OCI-LY7 (cell line): ENCODE data around the gene TMEM167A. TPM values are rescaled to one million over a fixed set of nuclear protein-coding genes. Genes with fewer than 3 reads are reported as not detected.

Experiments
- BruUV-seq: library from RNA; stranded (reverse); fragments of 400-500 nt; replicated peaks from 2 replicates; lab custom pipeline; 2021; lab: Mats Ljungman, UMichigan
- CTCF ChIA-PET: fragments of 300-600 bp; sonication (Branson Sonifier 250); formaldehyde crosslinking; loops from one replicate; lab custom pipeline; 2022; ENCODE audit warnings: antibody characterized with exemption; ENCODE audit not compliant: unreplicated experiment; lab: Charles Lee
- POLR2A ChIA-PET: fragments of 300-600 bp; sonication (Branson Sonifier 250); formaldehyde crosslinking; loops from one replicate; lab custom pipeline; 2022; ENCODE audit warnings: antibody characterized with exemption; lab: Charles Lee
- DNase-seq: peaks from one replicate; pipeline ENCODE4 v3.0.0-alpha.2; 2015; ENCODE audit warnings: low spot score
- H2AFZ ChIP-seq: fragments of 200-600 bp; sonication (generic), shearing (Covaris generic); 2 replicates; pipeline ENCODE4 v1.6.1; 2014; ENCODE audit warnings: mild to moderate bottlenecking, antibody characterized with exemption, low read length, moderate library complexity
- H3K27ac ChIP-seq: fragments of 200-600 bp; sonication (generic); 2 replicates; pipeline ENCODE4 v1.5.1; 2014; ENCODE audit warnings: mixed run types, low read depth, mild to moderate bottlenecking, moderate library complexity, low read length, inconsistent platforms; ENCODE audit not compliant: poor library complexity, severe bottlenecking
- H3K36me3 ChIP-seq: fragments of 200-600 bp; sonication (generic); 2 replicates; pipeline ENCODE4 v1.6.1; 2014; ENCODE audit warnings: mild to moderate bottlenecking, antibody characterized with exemption, low read length, moderate library complexity, mixed read lengths; ENCODE audit not compliant: insufficient read depth
- H3K4me1 ChIP-seq: fragments of 200-600 bp; sonication (generic); 2 replicates; pipeline ENCODE4 v1.5.1; 2014; ENCODE audit warnings: mild to moderate bottlenecking, low read length; ENCODE audit not compliant: insufficient read depth, poor library complexity, severe bottlenecking
- H3K4me2 ChIP-seq: fragments of 200-600 bp; sonication (generic); 2 replicates; pipeline ENCODE4 v1.6.1; 2014; ENCODE audit warnings: mild to moderate bottlenecking, low read length
- H3K4me3 ChIP-seq: fragments of 200-600 bp; sonication (generic); 2 replicates; pipeline ENCODE4 v1.5.1; 2014; ENCODE audit warnings: mild to moderate bottlenecking, low read depth, low read length; ENCODE audit not compliant: poor library complexity, severe bottlenecking
- H3K79me2 ChIP-seq: fragments of 200-600 bp; sonication (generic); 2 replicates; pipeline ENCODE4 v1.6.1; 2016; ENCODE audit warnings: low read depth, mild to moderate bottlenecking, low read length, moderate library complexity, mixed read lengths; ENCODE audit not compliant: insufficient read depth
- H3K9me2 ChIP-seq: fragments of 200-600 bp; sonication (generic); 2 replicates; pipeline ENCODE4 v1.6.1; 2016; ENCODE audit warnings: mild to moderate bottlenecking, low read length, mixed read lengths; ENCODE audit not compliant: insufficient read depth
- H3K9me3 ChIP-seq: fragments of 200-600 bp; sonication (generic); 2 replicates; pipeline ENCODE4 v1.6.1; 2014; ENCODE audit warnings: mild to moderate bottlenecking, mixed run types, low read length, mixed read lengths
- H4K20me1 ChIP-seq: fragments of 200-600 bp; sonication (generic); 2 replicates; pipeline ENCODE4 v1.6.1; 2014; ENCODE audit warnings: mild to moderate bottlenecking, antibody characterized with exemption, low read length, moderate library complexity, mixed read lengths; ENCODE audit not compliant: insufficient read depth
- CTCF ChIP-seq: fragments of 200-600 bp; sonication (generic); conservative IDR thresholded peaks from 2 replicates; pipeline ENCODE4 v1.5.1; 2014; ENCODE audit warnings: mild to moderate bottlenecking, antibody characterized with exemption, low read length, moderate library complexity, mixed read lengths
- EZH2phosphoT487 ChIP-seq: fragments of 200-600 bp; sonication (generic); IDR thresholded peaks from 2 replicates; pipeline ENCODE4 v1.6.1; 2018; ENCODE audit warnings: low read depth, borderline replicate concordance, mild to moderate bottlenecking, mixed run types, antibody characterized with exemption, low read length, moderate library complexity, mixed read lengths
- intact Hi-C: fragments of 100-400 bp; cut with micrococcal nuclease; formaldehyde crosslinking; loops from one replicate; pipeline ENCODE4 v1.10.0; 2022; ENCODE audit not compliant: unreplicated experiment
- small RNA-seq: library from RNA; depleted of rRNA; stranded (forward); fragments of <200 nt; gene quantifications from one replicate; pipeline ENCODE3, GENCODE V24; 2014
- total RNA-seq, 2 experiments: library from RNA; depleted of rRNA in 1 of 2; stranded (reverse); fragments of >200 nt in 1 of 2; shearing (Covaris generic) in 1 of 2; gene quantifications; 2 replicates each; pipeline ENCODE4 v1.2.3, GENCODE V29; 2014 to 2022

The TMEM167A gene
- total RNA-seq, 2 experiments from 2014 or later: 20.4 to 55.7 TPM

- POLR2A ChIA-PET: no interaction called here
- CTCF ChIA-PET: no interaction called here
- no TSS peak for BruUV-seq
- Histone ChIP-seq H3K36me3 (no peaks in the 10 kb centered on the region), H3K4me1 (no peaks in the 10 kb centered on the region), H3K79me2 (no peaks in the 10 kb centered on the region), H3K27ac (no peak overlapping the region), H4K20me1 (no peaks in the 10 kb centered on the region), H3K4me2 (no peak overlapping the region), H2AFZ (no peak overlapping the region), H3K9me3 (no peaks in the 10 kb centered on the region), H3K9me2 (no peaks in the 10 kb centered on the region), H3K4me3 (no peak overlapping the region)
- TF ChIP-seq CTCF: no peak
- intact Hi-C loops: no loop called here
- no peak for DNase-seq
Measured at GRCh38 chr5:83006683-83007283, 70.4 kb downstream of the TMEM167A start.

DNA sequence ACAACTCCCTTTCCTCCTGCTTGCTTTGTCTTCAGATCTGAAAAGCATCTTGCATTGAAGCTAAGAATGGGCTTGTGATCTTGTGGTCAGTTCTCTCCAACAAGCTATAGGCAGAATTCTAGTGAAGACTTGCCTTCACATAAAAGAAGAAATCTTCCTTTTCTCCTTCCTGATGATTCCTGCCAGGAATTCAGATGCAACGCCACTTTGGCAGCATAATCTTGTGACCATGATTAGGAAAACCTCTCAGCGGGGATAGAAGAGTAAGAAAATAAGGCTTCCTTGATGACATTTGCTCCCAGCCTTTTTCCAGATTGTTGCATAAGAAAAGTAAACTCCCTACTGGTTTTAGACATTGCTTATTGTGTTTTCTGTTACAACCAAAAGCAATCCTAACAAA, 73.4 kb downstream of the TMEM167A start:
- Histone ChIP-seq H3K9me3 (no peaks in the 10 kb centered on the region), H3K4me1 (no peaks in the 10 kb centered on the region), H2AFZ (no peak overlapping the region), H3K36me3 (no peaks in the 10 kb centered on the region), H3K4me2 (no peak overlapping the region), H3K27ac (no peak overlapping the region), H4K20me1 (no peaks in the 10 kb centered on the region), H3K4me3 (no peak overlapping the region), H3K9me2 (no peaks in the 10 kb centered on the region), H3K79me2 (no peaks in the 10 kb centered on the region)
- no peak for DNase-seq
- no TSS peak for BruUV-seq
- intact Hi-C loops: no loop called here
- TF ChIP-seq EZH2phosphoT487 (no peak), CTCF (no peak)
- ChIA-PET POLR2A (no interaction called here), CTCF (no interaction called here)

Small RNAs within 50 kb of the gene (small RNA-seq; reads per million reads assigned to genes)
- 1.9 reads per million, percentile 76 among the genes with 10 or more reads in this experiment for gene SCARNA18

Other genes starting within 250 kb of the TMEM167A start
- 14.5 and 18.8 TPM in 2 replicates for gene XRCC4, start 153 bp upstream of the TMEM167A start, total RNA-seq (2014; rRNA removed; shearing (Covaris generic))
- gene XRCC4, start 153 bp upstream of the TMEM167A start, total RNA-seq (2022): 23.3 and 24.3 TPM in 2 replicates